Measurements from ENCODE around the gene HPS6. TPM values are rescaled to one million over a fixed set of nuclear protein-coding genes. Genes with fewer than 3 reads are reported as not detected.
A peak's percentile ranks its signal among the peaks of the same experiment; 100 is the strongest.

Gene HPS6
- total and polyA plus RNA-seq, 4 donors: 12.2 to 18.3 (median 12.8) TPM

DNA sequence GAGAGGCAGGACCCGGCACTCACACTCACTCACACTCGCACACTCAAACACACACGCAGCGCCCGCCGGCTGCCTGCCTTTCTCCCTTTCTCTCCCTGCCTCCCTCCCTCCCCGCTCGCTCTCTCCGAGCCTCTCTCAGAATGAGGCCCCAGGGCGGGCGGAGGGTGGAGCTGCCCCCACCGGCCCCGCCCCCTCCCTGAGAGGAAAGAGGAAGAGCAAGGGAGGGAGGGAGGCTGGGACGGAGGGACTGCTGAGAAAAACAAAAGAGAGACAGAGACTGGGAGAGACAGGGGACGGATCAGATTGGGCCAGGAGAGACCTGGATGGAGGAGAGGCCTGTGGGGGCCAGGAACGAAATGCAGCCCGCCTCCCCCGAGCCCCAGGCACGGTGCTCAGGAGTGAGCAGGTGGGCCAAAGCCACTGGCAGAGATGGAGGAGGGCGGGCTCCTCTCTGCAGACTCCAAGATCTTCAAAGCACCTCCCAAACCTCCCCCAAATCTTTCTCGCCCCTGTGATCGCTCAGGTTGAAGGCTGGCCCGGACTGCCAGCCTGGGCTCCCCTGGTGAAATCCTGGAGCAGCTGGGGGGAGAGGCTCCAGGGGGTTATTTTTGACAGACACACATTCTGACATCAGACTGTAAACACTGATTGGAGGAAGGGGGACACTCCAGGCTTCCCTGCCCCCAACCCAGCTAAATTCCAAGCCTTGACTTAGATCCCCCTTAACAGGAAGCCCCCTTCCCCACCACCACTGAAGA lies 49.9 kb downstream of the HPS6 start:
- DNase-seq (ENCODE audit: low read depth in 4 of 6, low spot score in 6 of 6): peak in 4 of 6 donors; percentile 84 to 97 (median 92)
- Histone ChIP-seq H3K27ac (ENCODE audit: low read depth, low read length) (peak overlapping the region; percentile 89), H3K4me3 (ENCODE audit: low read depth, low read length) (peak overlapping the region; percentile 70), H3K36me3 (ENCODE audit: control insufficient read depth, insufficient read depth, low read length) (peaks cover 25% of the 10 kb centered on the region), H3K27me3 (ENCODE audit: control insufficient read depth, insufficient read depth, low read length) (no peaks in the 10 kb centered on the region), H3K9me3 (ENCODE audit: control insufficient read depth, insufficient read depth, low read length) (no peaks in the 10 kb centered on the region), H3K4me1 (ENCODE audit: control insufficient read depth, insufficient read depth, low read length) (peaks cover 66% of the 10 kb centered on the region)
- WGBS (ENCODE audit: insufficient coverage): 0% methylated on average over 12 of the region's 23 CpGs

DNA sequence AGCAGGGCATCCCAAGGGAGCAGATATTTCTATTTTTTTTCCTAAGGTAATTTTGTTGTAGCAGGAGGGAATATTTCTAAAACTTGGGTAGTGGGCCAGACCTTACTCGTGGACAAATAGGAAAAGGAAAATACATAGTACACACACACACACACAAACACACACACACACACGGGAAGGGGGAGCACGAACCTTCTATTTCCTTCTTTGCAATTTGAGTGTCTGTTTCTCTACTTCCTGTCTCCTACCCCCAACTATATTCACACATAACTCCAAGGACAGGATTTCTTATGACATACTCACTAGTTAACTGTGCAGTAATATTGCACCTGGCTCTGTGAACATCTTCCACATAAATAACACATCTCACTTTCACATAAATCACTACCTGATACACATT lies 50.6 kb downstream of the HPS6 start:
- peaks cover 68% of the 10 kb centered on the region for H3K4me1 ChIP-seq (ENCODE audit: control insufficient read depth, insufficient read depth, low read length)
- H3K36me3 ChIP-seq (ENCODE audit: control insufficient read depth, insufficient read depth, low read length): peaks cover 17% of the 10 kb centered on the region
- H3K27me3 ChIP-seq (ENCODE audit: control insufficient read depth, insufficient read depth, low read length): no peaks in the 10 kb centered on the region
- DNase-seq (ENCODE audit: low read depth in 4 of 6, low spot score in 6 of 6): no peak
- no peak overlapping the region for H3K4me3 ChIP-seq (ENCODE audit: low read depth, low read length)
- WGBS (ENCODE audit: insufficient coverage): no CpG with 5 or more reads among the region's 3 CpGs
- peak overlapping the region; percentile 89 for H3K27ac ChIP-seq (ENCODE audit: low read depth, low read length)
- H3K9me3 ChIP-seq (ENCODE audit: control insufficient read depth, insufficient read depth, low read length): no peaks in the 10 kb centered on the region

DNA sequence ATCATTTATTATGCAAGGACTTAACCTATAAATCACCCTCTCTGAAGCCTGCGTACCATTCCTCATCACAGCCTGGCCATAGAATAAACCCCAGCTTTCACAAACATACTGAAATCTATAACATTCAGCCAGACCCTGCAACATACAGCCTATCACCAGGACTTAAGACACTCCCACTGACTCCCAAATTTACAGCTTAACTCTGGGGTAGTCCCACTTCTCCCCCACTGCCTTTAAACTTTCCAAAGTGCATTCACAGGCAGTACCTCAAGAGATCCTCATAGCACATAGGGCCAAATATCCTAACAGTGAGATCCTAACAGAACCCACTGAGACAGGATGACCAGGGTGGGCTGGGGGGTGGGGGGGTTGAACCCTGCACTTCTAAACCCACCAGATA lies 51.5 kb downstream of the HPS6 start:
- Histone ChIP-seq H3K9me3 (ENCODE audit: control insufficient read depth, insufficient read depth, low read length) (no peaks in the 10 kb centered on the region), H3K27me3 (ENCODE audit: control insufficient read depth, insufficient read depth, low read length) (no peaks in the 10 kb centered on the region), H3K4me3 (ENCODE audit: low read depth, low read length) (no peak overlapping the region), H3K4me1 (ENCODE audit: control insufficient read depth, insufficient read depth, low read length) (peaks cover 77% of the 10 kb centered on the region), H3K36me3 (ENCODE audit: control insufficient read depth, insufficient read depth, low read length) (peaks cover 9% of the 10 kb centered on the region), H3K27ac (ENCODE audit: low read depth, low read length) (peak overlapping the region; percentile 91)
- 64% methylated on average over 1 of the region's 1 CpG for WGBS (ENCODE audit: insufficient coverage)
- DNase-seq (ENCODE audit: low read depth in 4 of 6, low spot score in 6 of 6): no peak

Small RNA genes lying within 50 kb of the gene (small RNA-seq; reads per million reads assigned to genes)
- not detected for gene AL500527.1 (ENCODE audit: low replicate concordance)
- gene AL500527.2 (ENCODE audit: low replicate concordance): not detected

Other genes starting within 250 kb of the HPS6 start
- 100 to 1,000 TPM; 173 to 267 TPM for gene OGA, start 246.9 kb upstream of the HPS6 start, total RNA-seq
- 100 to 1,000 TPM; 173 to 218 TPM for gene OGA, start 246.9 kb upstream of the HPS6 start, polyA plus RNA-seq (ENCODE audit: insufficient read length in 2 of 2)
- gene KCNIP2, start 221.5 kb upstream of the HPS6 start, total RNA-seq: 10 to 100 TPM; 11.0 to 14.4 TPM
- gene KCNIP2, start 221.5 kb upstream of the HPS6 start, polyA plus RNA-seq (ENCODE audit: insufficient read length in 2 of 2): 10 to 100 TPM; 51.9 to 58.5 TPM
- gene ARMH3, start 9.2 kb upstream of the HPS6 start, total RNA-seq: 10 to 100 TPM; 14.0 to 21.1 TPM
- gene ARMH3, start 9.2 kb upstream of the HPS6 start, polyA plus RNA-seq (ENCODE audit: insufficient read length in 2 of 2): 10 to 100 TPM; 20.5 to 25.1 TPM
- gene LDB1, start 55.0 kb downstream of the HPS6 start, total RNA-seq: 10 to 100 TPM; 40.4 to 84.9 TPM
- gene LDB1, start 55.0 kb downstream of the HPS6 start, polyA plus RNA-seq (ENCODE audit: insufficient read length in 2 of 2): 100 to 1,000 TPM in 1 of 2 donors, 10 to 100 TPM in 1; 95.7 to 102 TPM
- gene PPRC1, start 67.7 kb downstream of the HPS6 start, total RNA-seq: 10 to 100 TPM in 1 of 2 donors, 1 to 10 TPM in 1; 9.9 to 13.8 TPM
- gene PPRC1, start 67.7 kb downstream of the HPS6 start, polyA plus RNA-seq (ENCODE audit: insufficient read length in 2 of 2): 10 to 100 TPM; 23.6 to 30.0 TPM
- gene NOLC1, start 87.0 kb downstream of the HPS6 start, total RNA-seq: 10 to 100 TPM; 36.1 to 45.3 TPM
- gene NOLC1, start 87.0 kb downstream of the HPS6 start, polyA plus RNA-seq (ENCODE audit: insufficient read length in 2 of 2): 100 to 1,000 TPM in 1 of 2 donors, 10 to 100 TPM in 1; 92.0 to 103 TPM
- gene ELOVL3, start 160.9 kb downstream of the HPS6 start, total RNA-seq: under 1 TPM; 0.40 to 0.50 TPM
- under 1 TPM in 1 of 2 donors, not detected in 1; 0.42 TPM for gene ELOVL3, start 160.9 kb downstream of the HPS6 start, polyA plus RNA-seq (ENCODE audit: insufficient read length in 2 of 2)
- gene PITX3, start 176.2 kb downstream of the HPS6 start, total RNA-seq: 1 to 10 TPM in 1 of 2 donors, not detected in 1; 1.6 TPM
- under 1 TPM; 0.14 to 0.22 TPM for gene PITX3, start 176.2 kb downstream of the HPS6 start, polyA plus RNA-seq (ENCODE audit: insufficient read length in 2 of 2)
- gene GBF1, start 180.2 kb downstream of the HPS6 start, total RNA-seq: 10 to 100 TPM; 29.0 to 35.5 TPM
- gene GBF1, start 180.2 kb downstream of the HPS6 start, polyA plus RNA-seq (ENCODE audit: insufficient read length in 2 of 2): 10 to 100 TPM; 59.1 to 60.4 TPM

Measured in spinal cord (tissue), 10 donors.